ENCODE measurements around the gene RAB3C.

GRCh38 chr5:58631895-58632294, 49.0 kb downstream of the RAB3C start:
- TF ChIP-seq CTCF (IDR thresholded peaks at IDR 0.05) (no peak), POLR2A (IDR thresholded peaks at IDR 0.05) (no peak)

Data from body of pancreas (tissue), 4 donors.